ENCODE data around the gene RPS19BP1. TPM values are rescaled to one million over a fixed set of nuclear protein-coding genes. Genes with fewer than 3 reads are reported as not detected.
A peak's percentile ranks its signal among the peaks of the same experiment; 100 is the strongest.

The RPS19BP1 gene
- total and polyA plus RNA-seq, 7 experiments from 2014 or later, result 35.2 to 162 (median 61.8) TPM

GRCh38 chr22:39489094-39490068 lies 43.2 kb downstream of the RPS19BP1 start:
- Mint-ChIP-seq H3K4me1 (peaks cover 6 to 14% (median 11%) of the 10 kb centered on the region in 7 donors), H3K9me3 (no peaks in the 10 kb centered on the region), H3K36me3 (no peaks in the 10 kb centered on the region), H3K27me3 (peaks cover 0 to 2% (median 0%) of the 10 kb centered on the region in 5 donors), H3K27ac (peak overlapping the region in 2 of 9 donors; percentile 82 to 88), H3K4me3 (peak overlapping the region in 1 of 10 donors; percentile 59)
- Histone ChIP-seq H3K4me3 (ENCODE audit: low read length) (no peak overlapping the region), H3K4me1 (ENCODE audit: control insufficient read depth in 2 of 2, insufficient read depth in 2 of 2, low read length in 2 of 2) (no peaks in the 10 kb centered on the region), H3K9me3 (ENCODE audit: control insufficient read depth in 2 of 3, low read length in 3 of 3) (no peaks in the 10 kb centered on the region), H3K36me3 (ENCODE audit: control insufficient read depth in 2 of 3, insufficient read depth in 3 of 3, low read length in 3 of 3) (no peaks in the 10 kb centered on the region), H3K27me3 (ENCODE audit: control insufficient read depth in 2 of 2, insufficient read depth in 2 of 2, low read length in 2 of 2) (no peaks in the 10 kb centered on the region), H3K27ac (ENCODE audit: low read depth, low read length) (no peak overlapping the region)
- DNase-seq (no peak), ATAC-seq (no peak)
- CTCF ChIA-PET, result interaction anchor here (0.6 to 2.4 kb wide), 5 partner anchors 21 to 906 kb away, joined by 3 to 13 read pairs (median 4); partner anchors contain the start of gene TAB1
- POLR2A ChIA-PET, result interaction anchor here (0.6 to 2.5 kb wide), 6 partner anchors 13 to 166 kb away, joined by 3 to 14 read pairs (median 4); partner anchors contain the start of genes ATF4, MIEF1 and RPS19BP1
- intact Hi-C loops (cut with micrococcal nuclease), result loop anchor here in 1 of 2 donors (1.0 to 5.0 kb wide), 4 partner anchors 13 to 90 kb away; partner anchors contain the start of genes MIEF1 and TAB1

GRCh38 chr22:39488563-39489083 lies 43.9 kb downstream of the RPS19BP1 start:
- Mint-ChIP-seq H3K27me3 (peaks cover 0 to 2% (median 0%) of the 10 kb centered on the region in 5 donors), H3K9me3 (no peaks in the 10 kb centered on the region), H3K27ac (no peak overlapping the region), H3K4me1 (peaks cover 6 to 14% (median 10%) of the 10 kb centered on the region in 7 donors), H3K36me3 (no peaks in the 10 kb centered on the region), H3K4me3 (no peak overlapping the region)
- ATAC-seq, result no peak
- ChIA-PET POLR2A (no interaction called here), CTCF (interaction anchor here (0.6 kb wide), 1 partner anchor 27 kb away, joined by 3 read pairs; no protein-coding TSS in a partner anchor)
- H3K4me3 ChIP-seq (ENCODE audit: low read length), result no peak overlapping the region
- H3K27ac ChIP-seq (ENCODE audit: low read depth, low read length), result no peak overlapping the region
- H3K9me3 ChIP-seq (ENCODE audit: control insufficient read depth in 2 of 3, low read length in 3 of 3), result no peaks in the 10 kb centered on the region
- intact Hi-C loops (cut with micrococcal nuclease), result no loop called here
- H3K36me3 ChIP-seq (ENCODE audit: control insufficient read depth in 2 of 3, insufficient read depth in 3 of 3, low read length in 3 of 3), result no peaks in the 10 kb centered on the region
- no peaks in the 10 kb centered on the region for H3K4me1 ChIP-seq (ENCODE audit: control insufficient read depth in 2 of 2, insufficient read depth in 2 of 2, low read length in 2 of 2)
- no peak for DNase-seq
- no peaks in the 10 kb centered on the region for H3K27me3 ChIP-seq (ENCODE audit: control insufficient read depth in 2 of 2, insufficient read depth in 2 of 2, low read length in 2 of 2)

- H3K4me3 ChIP-seq (ENCODE audit: low read length), result no peak overlapping the region
- H3K36me3 ChIP-seq (ENCODE audit: control insufficient read depth in 2 of 3, insufficient read depth in 3 of 3, low read length in 3 of 3), result no peaks in the 10 kb centered on the region
- H3K27me3 Mint-ChIP-seq, result peaks cover 0 to 2% (median 0%) of the 10 kb centered on the region in 5 donors
- H3K4me3 Mint-ChIP-seq, result no peak overlapping the region
- H3K27ac Mint-ChIP-seq, result no peak overlapping the region
- CTCF ChIA-PET, result interaction anchor here (0.6 kb wide), 1 partner anchor 28 kb away, joined by 3 read pairs; no protein-coding TSS in a partner anchor
- no peaks in the 10 kb centered on the region for H3K4me1 ChIP-seq (ENCODE audit: control insufficient read depth in 2 of 2, insufficient read depth in 2 of 2, low read length in 2 of 2)
- POLR2A ChIA-PET, result no interaction called here
- no peaks in the 10 kb centered on the region for H3K27me3 ChIP-seq (ENCODE audit: control insufficient read depth in 2 of 2, insufficient read depth in 2 of 2, low read length in 2 of 2)
- peaks cover 6 to 10% (median 6%) of the 10 kb centered on the region in 7 donors for H3K4me1 Mint-ChIP-seq
- DNase-seq, result no peak
- H3K36me3 Mint-ChIP-seq, result no peaks in the 10 kb centered on the region
- no peaks in the 10 kb centered on the region for H3K9me3 Mint-ChIP-seq
- intact Hi-C loops (cut with micrococcal nuclease), result no loop called here
- H3K9me3 ChIP-seq (ENCODE audit: control insufficient read depth in 2 of 3, low read length in 3 of 3), result no peaks in the 10 kb centered on the region
- no peak overlapping the region for H3K27ac ChIP-seq (ENCODE audit: low read depth, low read length)
- no peak for ATAC-seq
Observed at GRCh38 chr22:39487826-39488520, 44.6 kb downstream of the RPS19BP1 start.

- Histone ChIP-seq H3K4me3 (ENCODE audit: low read length) (no peak overlapping the region), H3K9me3 (ENCODE audit: control insufficient read depth in 2 of 3, low read length in 3 of 3) (no peaks in the 10 kb centered on the region), H3K27ac (ENCODE audit: low read depth, low read length) (no peak overlapping the region), H3K36me3 (ENCODE audit: control insufficient read depth in 2 of 3, insufficient read depth in 3 of 3, low read length in 3 of 3) (no peaks in the 10 kb centered on the region), H3K27me3 (ENCODE audit: control insufficient read depth in 2 of 2, insufficient read depth in 2 of 2, low read length in 2 of 2) (no peaks in the 10 kb centered on the region), H3K4me1 (ENCODE audit: control insufficient read depth in 2 of 2, insufficient read depth in 2 of 2, low read length in 2 of 2) (no peaks in the 10 kb centered on the region)
- Mint-ChIP-seq H3K27me3 (peaks cover 0 to 2% (median 0%) of the 10 kb centered on the region in 5 donors), H3K4me3 (no peak overlapping the region), H3K36me3 (no peaks in the 10 kb centered on the region), H3K27ac (peak overlapping the region in 1 of 9 donors; percentile 59), H3K4me1 (peaks cover 6 to 10% (median 6%) of the 10 kb centered on the region in 7 donors), H3K9me3 (no peaks in the 10 kb centered on the region)
- DNase-seq (no peak), ATAC-seq (no peak)
- intact Hi-C loops (cut with micrococcal nuclease), result no loop called here
- ChIA-PET POLR2A (interaction anchor here (1.0 kb wide), 1 partner anchor 599 kb away, joined by 3 read pairs; no protein-coding TSS in a partner anchor), CTCF (no interaction called here)
Observed at GRCh38 chr22:39486951-39487825, 45.4 kb downstream of the RPS19BP1 start.

- no peak overlapping the region for H3K4me3 ChIP-seq (ENCODE audit: low read length)
- no peak for ATAC-seq
- no peaks in the 10 kb centered on the region for H3K27me3 ChIP-seq (ENCODE audit: control insufficient read depth in 2 of 2, insufficient read depth in 2 of 2, low read length in 2 of 2)
- Mint-ChIP-seq H3K27ac (no peak overlapping the region), H3K4me1 (peaks cover 0 to 5% (median 0%) of the 10 kb centered on the region in 7 donors), H3K4me3 (no peak overlapping the region), H3K9me3 (no peaks in the 10 kb centered on the region), H3K36me3 (no peaks in the 10 kb centered on the region), H3K27me3 (peaks cover 0 to 2% (median 0%) of the 10 kb centered on the region in 5 donors)
- ChIA-PET POLR2A (no interaction called here), CTCF (no interaction called here)
- no peaks in the 10 kb centered on the region for H3K9me3 ChIP-seq (ENCODE audit: control insufficient read depth in 2 of 3, low read length in 3 of 3)
- no peak overlapping the region for H3K27ac ChIP-seq (ENCODE audit: low read depth, low read length)
- no peaks in the 10 kb centered on the region for H3K36me3 ChIP-seq (ENCODE audit: control insufficient read depth in 2 of 3, insufficient read depth in 3 of 3, low read length in 3 of 3)
- H3K4me1 ChIP-seq (ENCODE audit: control insufficient read depth in 2 of 2, insufficient read depth in 2 of 2, low read length in 2 of 2), result no peaks in the 10 kb centered on the region
- no peak for DNase-seq
- intact Hi-C loops (cut with micrococcal nuclease), result no loop called here
Observed at GRCh38 chr22:39482768-39483167, 49.8 kb downstream of the RPS19BP1 start.

- Mint-ChIP-seq H3K36me3 (no peaks in the 10 kb centered on the region), H3K9me3 (no peaks in the 10 kb centered on the region), H3K27ac (no peak overlapping the region), H3K4me3 (no peak overlapping the region), H3K4me1 (peaks cover 0 to 5% (median 0%) of the 10 kb centered on the region in 7 donors), H3K27me3 (peaks cover 0 to 2% (median 0%) of the 10 kb centered on the region in 5 donors)
- Histone ChIP-seq H3K27me3 (ENCODE audit: control insufficient read depth in 2 of 2, insufficient read depth in 2 of 2, low read length in 2 of 2) (no peaks in the 10 kb centered on the region), H3K9me3 (ENCODE audit: control insufficient read depth in 2 of 3, low read length in 3 of 3) (no peaks in the 10 kb centered on the region), H3K27ac (ENCODE audit: low read depth, low read length) (no peak overlapping the region), H3K4me3 (ENCODE audit: low read length) (no peak overlapping the region), H3K36me3 (ENCODE audit: control insufficient read depth in 2 of 3, insufficient read depth in 3 of 3, low read length in 3 of 3) (no peaks in the 10 kb centered on the region), H3K4me1 (ENCODE audit: control insufficient read depth in 2 of 2, insufficient read depth in 2 of 2, low read length in 2 of 2) (no peaks in the 10 kb centered on the region)
- DNase-seq, result no peak
- intact Hi-C loops (cut with micrococcal nuclease), result no loop called here
- ATAC-seq, result no peak
- ChIA-PET POLR2A (no interaction called here), CTCF (interaction anchor here (0.7 kb wide), 1 partner anchor 14 kb away, joined by 3 read pairs; no protein-coding TSS in a partner anchor)
Observed at GRCh38 chr22:39481595-39481994, 51.0 kb downstream of the RPS19BP1 start.
